GM19238 (cell line): Measurements from ENCODE around the gene CNR2.
"Not testable (repeated sequence)": the region's sequence is repeated elsewhere in the genome, so short reads cannot be mapped to it uniquely, and the experiment has no call there.

Experiments
- DNase-seq: peaks from one replicate; pipeline ENCODE4 v3.0.0; 2011; ENCODE audit warnings: low spot score; ENCODE audit not compliant: insufficient read length

Gene CNR2

GRCh38 chr1:23837908-23838307 is 75.3 kb downstream of the CNR2 start:
- DNase-seq = no peak

GRCh38 chr1:23836037-23836436 is 77.1 kb downstream of the CNR2 start:
- no peak for DNase-seq

- DNase-seq = not testable (repeated sequence)
These were observed 79.0 kb downstream of the CNR2 start for GRCh38 chr1:23834156-23834555.

GRCh38 chr1:23827717-23828116 is 85.4 kb downstream of the CNR2 start:
- no peak for DNase-seq

- not testable (repeated sequence) for DNase-seq
These were observed 86.6 kb downstream of the CNR2 start for GRCh38 chr1:23826590-23826989.

- no peak for DNase-seq
These were observed 87.2 kb downstream of the CNR2 start for GRCh38 chr1:23825762-23826522.

- DNase-seq = peak; percentile 91
These were observed 87.9 kb downstream of the CNR2 start, which contains the start of gene HMGCL for GRCh38 chr1:23825076-23825761. Gene HMGCL (minus strand): TSS chr1:23825429. CDS start chr1:23825415, 14 bp downstream.

GRCh38 chr1:23824711-23825075 is 88.5 kb downstream of the CNR2 start:
- no peak for DNase-seq

- DNase-seq = no peak
These were observed 89.4 kb downstream of the CNR2 start for GRCh38 chr1:23823767-23824166.
